HG03565 (cell line): Measurements from ENCODE around the gene PCDHB6.
"Not testable (repeated sequence)": the region's sequence is repeated elsewhere in the genome, so short reads cannot be mapped to it uniquely, and the experiment has no call there.

ENCODE experiments used
- ATAC-seq: cut with Tn5 transposase; IDR thresholded peaks from one replicate; pipeline ENCODE4 v1.9.1; 2021; ENCODE audit warnings: mild to moderate bottlenecking, moderate library complexity; ENCODE audit not compliant: unreplicated experiment

The PCDHB6 gene

GRCh38 chr5:141157901-141158300, 8.0 kb downstream of the PCDHB6 start:
- ATAC-seq = not testable (repeated sequence)

- ATAC-seq = no peak
These were observed 22.7 kb downstream of the PCDHB6 start, which contains the start of gene PCDHB7 for GRCh38 chr5:141172381-141173204. PCDHB7 (plus strand) TSS chr5:141172644; CDS start chr5:141172836, 192 bp downstream.

GRCh38 chr5:141174291-141175104, 24.6 kb downstream of the PCDHB6 start:
- ATAC-seq = not testable (repeated sequence)

GRCh38 chr5:141175933-141176332, 26.1 kb downstream of the PCDHB6 start:
- ATAC-seq = no peak

GRCh38 chr5:141177577-141178191, 27.8 kb downstream of the PCDHB6 start, which contains the start of gene PCDHB8:
PCDHB8 (plus strand) TSS chr5:141177790; CDS start chr5:141178035, 245 bp downstream.
- ATAC-seq = not testable (repeated sequence)

- ATAC-seq = not testable (repeated sequence)
These were observed 29.5 kb downstream of the PCDHB6 start for GRCh38 chr5:141179371-141179770.

GRCh38 chr5:141179876-141180275, 30.0 kb downstream of the PCDHB6 start:
- not testable (repeated sequence) for ATAC-seq

GRCh38 chr5:141180313-141180712, 30.5 kb downstream of the PCDHB6 start:
- ATAC-seq = no peak

GRCh38 chr5:141182248-141182647, 32.4 kb downstream of the PCDHB6 start, which contains the start of gene PCDHB16:
PCDHB16 (plus strand) TSS chr5:141182387; CDS start chr5:141182560, 173 bp downstream.
- no peak for ATAC-seq

- not testable (repeated sequence) for ATAC-seq
These were observed 34.4 kb downstream of the PCDHB6 start for GRCh38 chr5:141184117-141184855.

- no peak for ATAC-seq
These were observed 37.1 kb downstream of the PCDHB6 start, which contains the start of gene PCDHB9 for GRCh38 chr5:141186897-141187512. PCDHB9 (plus strand) TSS chr5:141187161; CDS start chr5:141187319, 158 bp downstream.

- ATAC-seq = not testable (repeated sequence)
These were observed 38.8 kb downstream of the PCDHB6 start for GRCh38 chr5:141188682-141189081.

GRCh38 chr5:141189131-141189530, 39.3 kb downstream of the PCDHB6 start:
- ATAC-seq = not testable (repeated sequence)

- ATAC-seq = no peak
These were observed 42.4 kb downstream of the PCDHB6 start, which contains the start of gene PCDHB10 for GRCh38 chr5:141192110-141192725. PCDHB10 (plus strand) TSS chr5:141192353; CDS start chr5:141192553, 200 bp downstream.

GRCh38 chr5:141194332-141194731, 44.5 kb downstream of the PCDHB6 start:
- not testable (repeated sequence) for ATAC-seq

- ATAC-seq = no peak
These were observed 46.5 kb downstream of the PCDHB6 start for GRCh38 chr5:141196363-141196762.

- no peak for ATAC-seq
These were observed 49.7 kb downstream of the PCDHB6 start, which contains the start of gene PCDHB11 for GRCh38 chr5:141199359-141200235. PCDHB11 (plus strand) TSS chr5:141199627; CDS start chr5:141199775, 148 bp downstream.

GRCh38 chr5:141201126-141201525, 51.3 kb downstream of the PCDHB6 start:
- ATAC-seq = not testable (repeated sequence)
